Measurements from ENCODE around the gene MYO7B. TPM values are rescaled to one million over a fixed set of nuclear protein-coding genes. Genes with fewer than 3 reads are reported as not detected.
"Not testable (repeated sequence)": the region's sequence is repeated elsewhere in the genome, so short reads cannot be mapped to it uniquely, and the experiment has no call there.

MYO7B gene
- polyA plus RNA-seq, 6 donors from 2014 or later, result 1.7 to 44.3 (median 12.0) TPM

GRCh38 chr2:127563458-127564428, 28.3 kb downstream of the MYO7B start:
- Mint-ChIP-seq H3K4me1 (peaks cover 14 to 20% (median 19%) of the 10 kb centered on the region in 3 donors), H3K4me3 (peak overlapping the region in 3 of 8 donors; percentile 11 to 37 (median 36)), H3K9me3 (peaks cover 0 to 2% (median 0%) of the 10 kb centered on the region in 7 donors), H3K27ac (peak overlapping the region in 3 of 6 donors; percentile 10 to 94 (median 85)), H3K36me3 (peaks cover 0 to 8% of the 10 kb centered on the region in 2 donors), H3K27me3 (peaks cover 0 to 7% (median under 1%) of the 10 kb centered on the region in 3 donors)
- ATAC-seq (ENCODE audit: low read depth in 2 of 2) (peak; percentile 57 to 66), DNase-seq (no peak)

- H3K4me1 Mint-ChIP-seq, result peaks cover 14 to 20% (median 19%) of the 10 kb centered on the region in 3 donors
- no peak overlapping the region for H3K4me3 Mint-ChIP-seq
- no peak for ATAC-seq (ENCODE audit: low read depth in 2 of 2)
- peaks cover 0 to 2% (median 0%) of the 10 kb centered on the region in 7 donors for H3K9me3 Mint-ChIP-seq
- DNase-seq, result no peak
- H3K27me3 Mint-ChIP-seq, result peaks cover 0 to 2% (median 0%) of the 10 kb centered on the region in 3 donors
- H3K27ac Mint-ChIP-seq, result no peak overlapping the region
- H3K36me3 Mint-ChIP-seq, result peaks cover 0 to 8% of the 10 kb centered on the region in 2 donors
Observed at GRCh38 chr2:127564429-127565260, 29.2 kb downstream of the MYO7B start.

DNA sequence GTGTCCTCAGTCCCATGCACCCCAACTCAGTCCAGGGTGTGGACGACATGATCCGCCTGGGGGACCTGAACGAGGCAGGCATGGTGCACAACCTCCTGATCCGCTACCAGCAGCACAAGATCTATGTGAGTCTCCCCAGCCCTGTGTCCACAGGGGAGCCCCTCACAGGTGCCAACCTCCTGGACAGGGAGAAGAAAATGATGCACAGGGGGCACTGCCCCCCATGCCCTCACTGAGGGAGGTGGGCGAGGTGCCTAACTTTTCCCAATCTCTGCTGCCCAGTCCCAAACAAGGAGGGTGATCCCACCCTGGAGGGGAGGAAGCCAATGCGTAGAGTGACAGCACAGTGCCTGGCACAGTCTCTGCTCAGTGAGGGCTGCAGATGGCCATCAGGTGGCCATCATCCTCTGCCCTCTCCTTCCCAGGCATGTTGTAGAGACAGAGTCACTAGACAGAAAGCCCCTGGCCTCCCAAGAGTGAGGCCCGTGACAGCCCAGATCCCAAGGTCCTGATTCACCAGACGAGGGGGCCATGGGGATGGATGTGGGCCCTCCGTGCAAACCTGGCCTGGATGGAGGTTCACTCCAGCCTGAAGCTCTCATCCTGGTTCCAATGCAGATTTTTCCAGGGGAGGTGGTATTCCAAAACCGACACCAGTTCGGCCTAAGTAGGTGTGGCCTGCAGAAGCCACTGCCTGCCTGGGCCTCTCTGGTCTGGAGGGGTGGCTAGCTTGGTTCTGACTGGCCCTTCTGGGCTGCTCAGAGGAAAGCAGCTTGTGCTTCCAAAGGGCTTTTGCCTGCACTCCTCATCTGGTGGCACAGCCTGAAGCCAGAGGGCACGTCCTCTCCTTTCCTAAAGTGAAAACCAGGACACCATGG, 30.0 kb downstream of the MYO7B start:
- Mint-ChIP-seq H3K36me3 (peaks cover 0 to 8% of the 10 kb centered on the region in 2 donors), H3K4me3 (no peak overlapping the region), H3K9me3 (peaks cover 0 to 2% (median 0%) of the 10 kb centered on the region in 7 donors), H3K27ac (peak overlapping the region in 1 of 6 donors; percentile 45), H3K4me1 (peaks cover 14 to 20% (median 19%) of the 10 kb centered on the region in 3 donors), H3K27me3 (no peaks in the 10 kb centered on the region)
- ATAC-seq (ENCODE audit: low read depth in 2 of 2) (no peak), DNase-seq (no peak)

GRCh38 chr2:127566139-127566417, 30.6 kb downstream of the MYO7B start:
- H3K4me1 Mint-ChIP-seq, result peaks cover 14 to 20% (median 19%) of the 10 kb centered on the region in 3 donors
- peaks cover 0 to 8% of the 10 kb centered on the region in 2 donors for H3K36me3 Mint-ChIP-seq
- H3K4me3 Mint-ChIP-seq, result no peak overlapping the region
- no peak overlapping the region for H3K27ac Mint-ChIP-seq
- H3K9me3 Mint-ChIP-seq, result peaks cover 0 to 2% (median 0%) of the 10 kb centered on the region in 7 donors
- DNase-seq (no peak), ATAC-seq (ENCODE audit: low read depth in 2 of 2) (no peak)
- no peaks in the 10 kb centered on the region for H3K27me3 Mint-ChIP-seq

DNA sequence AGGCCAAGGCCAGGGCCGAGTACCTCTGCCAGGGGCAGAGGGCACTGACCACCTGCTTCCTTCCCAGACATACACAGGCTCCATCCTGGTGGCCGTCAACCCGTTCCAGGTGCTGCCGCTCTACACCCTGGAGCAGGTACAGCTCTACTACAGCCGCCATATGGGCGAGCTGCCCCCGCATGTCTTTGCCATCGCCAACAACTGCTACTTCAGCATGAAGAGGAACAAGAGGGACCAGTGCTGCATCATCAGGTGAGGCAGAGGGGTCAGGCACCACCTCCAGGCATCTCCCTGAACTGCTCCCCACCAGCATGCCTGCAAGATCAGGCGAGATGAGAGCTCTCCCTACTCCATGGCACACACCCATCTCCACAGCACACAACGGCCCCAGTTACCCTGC, 31.1 kb downstream of the MYO7B start:
- H3K36me3 Mint-ChIP-seq, result peaks cover 0 to 8% of the 10 kb centered on the region in 2 donors
- no peak for DNase-seq
- peaks cover 0 to 2% (median 0%) of the 10 kb centered on the region in 7 donors for H3K9me3 Mint-ChIP-seq
- no peak overlapping the region for H3K27ac Mint-ChIP-seq
- ATAC-seq (ENCODE audit: low read depth in 2 of 2), result no peak
- peaks cover 15 to 20% (median 19%) of the 10 kb centered on the region in 3 donors for H3K4me1 Mint-ChIP-seq
- H3K4me3 Mint-ChIP-seq, result no peak overlapping the region
- H3K27me3 Mint-ChIP-seq, result no peaks in the 10 kb centered on the region

GRCh38 chr2:127567351-127567854, 31.9 kb downstream of the MYO7B start:
- Mint-ChIP-seq H3K27me3 (no peaks in the 10 kb centered on the region), H3K36me3 (peaks cover 0 to 8% of the 10 kb centered on the region in 2 donors), H3K9me3 (peaks cover 0 to 2% (median 0%) of the 10 kb centered on the region in 7 donors), H3K27ac (no peak overlapping the region), H3K4me1 (peaks cover 21 to 24% (median 22%) of the 10 kb centered on the region in 3 donors), H3K4me3 (no peak overlapping the region)
- ATAC-seq (ENCODE audit: low read depth in 2 of 2), result no peak
- DNase-seq, result no peak

DNA sequence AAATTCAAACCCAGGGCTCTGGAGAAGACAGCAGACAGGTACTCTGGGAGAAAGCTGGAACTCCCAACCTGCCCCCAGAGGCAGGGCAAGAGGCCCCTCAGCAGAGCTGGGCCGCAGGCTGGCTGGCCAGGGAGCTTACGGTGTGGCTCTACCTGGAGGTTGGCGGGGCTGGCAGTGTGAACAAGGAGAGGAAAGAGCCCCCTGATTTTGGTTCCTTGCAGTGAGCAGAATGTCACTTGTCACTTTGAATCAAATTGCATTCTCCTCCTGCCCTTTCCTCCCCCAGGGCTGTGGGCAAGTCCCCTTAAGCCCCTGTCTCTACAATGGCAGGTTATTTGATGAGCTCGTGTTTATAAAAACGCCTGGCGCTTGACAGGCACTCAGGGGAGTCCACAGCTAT, 32.6 kb downstream of the MYO7B start:
- Mint-ChIP-seq H3K4me3 (no peak overlapping the region), H3K27ac (no peak overlapping the region), H3K36me3 (peaks cover 0 to 2% of the 10 kb centered on the region in 2 donors), H3K4me1 (peaks cover 20 to 27% (median 23%) of the 10 kb centered on the region in 3 donors), H3K27me3 (no peaks in the 10 kb centered on the region), H3K9me3 (peaks cover 0 to under 1% (median 0%) of the 10 kb centered on the region in 7 donors)
- no peak for ATAC-seq (ENCODE audit: low read depth in 2 of 2)
- DNase-seq, result no peak

- peaks cover 19 to 30% (median 22%) of the 10 kb centered on the region in 3 donors for H3K4me1 Mint-ChIP-seq
- H3K36me3 Mint-ChIP-seq, result no peaks in the 10 kb centered on the region
- H3K9me3 Mint-ChIP-seq, result no peaks in the 10 kb centered on the region
- no peaks in the 10 kb centered on the region for H3K27me3 Mint-ChIP-seq
- H3K4me3 Mint-ChIP-seq, result no peak overlapping the region
- H3K27ac Mint-ChIP-seq, result peak overlapping the region in 1 of 6 donors; percentile 46
- DNase-seq, result no peak
- no peak for ATAC-seq (ENCODE audit: low read depth in 2 of 2)
Observed at GRCh38 chr2:127569666-127570065, 34.2 kb downstream of the MYO7B start.

GRCh38 chr2:127570282-127571250, 35.1 kb downstream of the MYO7B start:
- ATAC-seq (ENCODE audit: low read depth in 2 of 2) (no peak), DNase-seq (no peak)
- Mint-ChIP-seq H3K4me1 (peaks cover 27 to 39% (median 31%) of the 10 kb centered on the region in 3 donors), H3K36me3 (no peaks in the 10 kb centered on the region), H3K27me3 (no peaks in the 10 kb centered on the region), H3K9me3 (no peaks in the 10 kb centered on the region), H3K27ac (peak overlapping the region in 3 of 6 donors; percentile 46 to 64 (median 58)), H3K4me3 (no peak overlapping the region)

DNA sequence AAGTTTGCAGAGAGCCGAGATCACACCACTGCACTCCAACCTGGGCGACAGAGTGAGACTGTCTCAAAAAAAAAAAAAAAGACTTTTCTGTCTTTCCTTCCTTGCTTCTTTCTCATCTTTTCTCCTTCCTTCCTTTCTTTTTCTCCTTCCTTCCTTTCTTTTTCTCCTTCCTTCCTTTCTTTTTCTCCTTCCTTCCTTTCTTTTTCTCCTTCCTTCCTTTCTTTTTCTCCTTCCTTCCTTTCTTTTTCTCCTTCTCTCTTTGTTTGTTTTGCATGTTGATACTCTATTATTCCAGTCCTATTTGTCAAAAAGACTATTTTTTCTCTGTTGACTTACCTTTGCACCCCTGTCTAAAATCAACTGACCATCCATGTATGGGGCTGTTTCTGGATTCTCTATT, 36.9 kb downstream of the MYO7B start:
- not testable (repeated sequence) for ATAC-seq (ENCODE audit: low read depth in 2 of 2); H3K9me3 Mint-ChIP-seq; DNase-seq; H3K36me3 Mint-ChIP-seq; H3K27me3 Mint-ChIP-seq; H3K4me3 Mint-ChIP-seq
- Mint-ChIP-seq H3K4me1 (peaks cover 35 to 55% (median 47%) of the 10 kb centered on the region in 3 donors), H3K27ac (peak overlapping the region in 2 of 6 donors; percentile 26 to 62)

DNA sequence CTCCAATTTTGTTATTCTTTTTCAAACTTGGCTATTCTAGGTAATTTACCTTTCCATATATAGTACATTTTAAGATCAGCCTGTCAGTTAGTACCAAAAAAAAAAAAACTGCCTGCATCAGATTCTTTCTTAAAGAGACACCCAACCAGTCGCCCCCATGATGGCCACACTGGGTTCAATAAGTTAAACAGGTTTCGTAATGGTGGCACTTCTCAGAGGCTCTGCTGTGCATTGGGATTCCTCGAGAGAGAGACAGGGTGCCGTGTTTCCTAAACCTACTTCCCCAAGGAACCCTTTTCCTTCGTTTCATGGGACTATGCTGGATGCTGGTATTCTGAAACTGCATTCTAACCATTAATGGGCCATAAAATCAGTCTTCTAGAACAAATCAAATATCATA, 37.4 kb downstream of the MYO7B start:
- no peak for ATAC-seq (ENCODE audit: low read depth in 2 of 2)
- H3K27ac Mint-ChIP-seq, result peak overlapping the region in 3 of 6 donors; percentile 62 to 73 (median 66)
- no peak for DNase-seq
- H3K9me3 Mint-ChIP-seq, result no peaks in the 10 kb centered on the region
- peaks cover 40 to 60% (median 52%) of the 10 kb centered on the region in 3 donors for H3K4me1 Mint-ChIP-seq
- no peaks in the 10 kb centered on the region for H3K27me3 Mint-ChIP-seq
- H3K4me3 Mint-ChIP-seq, result peak overlapping the region in 1 of 8 donors; percentile 40
- H3K36me3 Mint-ChIP-seq, result no peaks in the 10 kb centered on the region

Measured in naive B cell (primary cell).